ENCODE measurements around the gene NDST1. TPM values are rescaled to one million over a fixed set of nuclear protein-coding genes. Genes with fewer than 3 reads are reported as not detected.

NDST1 gene
- 100 to 1,000 TPM in 1 of 2 donors, 10 to 100 TPM in 1; 89.3 to 100 TPM for total RNA-seq
- 10 to 100 TPM; 52.2 to 82.3 (median 65.9) TPM for polyA plus RNA-seq (ENCODE audit: insufficient read length in 6 of 6)
- long read RNA-seq, donor 1, partial matches to known transcripts, result 26 of 31 reads
- long read RNA-seq, donor 1, other reads (novel, unspliced or antisense), result 0 of 31 reads
- long read RNA-seq, donor 2, partial matches to known transcripts, result 0 of 6 reads
- long read RNA-seq, donor 2, other reads (novel, unspliced or antisense), result 0 of 6 reads
- long read RNA-seq, donor 3, result 0 reads
- long read RNA-seq, donor 4, result 0 reads
- long read RNA-seq, donor 5, partial matches to known transcripts, result 0 of 2 reads
- long read RNA-seq, donor 5, other reads (novel, unspliced or antisense), result 0 of 2 reads
- long read RNA-seq, donor 6, partial matches to known transcripts, result 0 of 6 reads
- long read RNA-seq, donor 6, other reads (novel, unspliced or antisense), result 5 of 6 reads
- long read RNA-seq, donor 7, partial matches to known transcripts, result 0 of 1 reads
- long read RNA-seq, donor 7, other reads (novel, unspliced or antisense), result 0 of 1 reads
- long read RNA-seq, donor 8, partial matches to known transcripts, result 7 of 8 reads
- long read RNA-seq, donor 8, other reads (novel, unspliced or antisense), result 0 of 8 reads
- long read RNA-seq, donor 9, result 0 reads
- long read RNA-seq, donor 10, partial matches to known transcripts, result 0 of 5 reads
- long read RNA-seq, donor 10, other reads (novel, unspliced or antisense), result 5 of 5 reads
- long read RNA-seq, donor 11, partial matches to known transcripts, result 20 of 23 reads
- long read RNA-seq, donor 11, other reads (novel, unspliced or antisense), result 0 of 23 reads
- long read RNA-seq, donor 12, partial matches to known transcripts, result 60 of 62 reads
- long read RNA-seq, donor 12, other reads (novel, unspliced or antisense), result 0 of 62 reads

DNA sequence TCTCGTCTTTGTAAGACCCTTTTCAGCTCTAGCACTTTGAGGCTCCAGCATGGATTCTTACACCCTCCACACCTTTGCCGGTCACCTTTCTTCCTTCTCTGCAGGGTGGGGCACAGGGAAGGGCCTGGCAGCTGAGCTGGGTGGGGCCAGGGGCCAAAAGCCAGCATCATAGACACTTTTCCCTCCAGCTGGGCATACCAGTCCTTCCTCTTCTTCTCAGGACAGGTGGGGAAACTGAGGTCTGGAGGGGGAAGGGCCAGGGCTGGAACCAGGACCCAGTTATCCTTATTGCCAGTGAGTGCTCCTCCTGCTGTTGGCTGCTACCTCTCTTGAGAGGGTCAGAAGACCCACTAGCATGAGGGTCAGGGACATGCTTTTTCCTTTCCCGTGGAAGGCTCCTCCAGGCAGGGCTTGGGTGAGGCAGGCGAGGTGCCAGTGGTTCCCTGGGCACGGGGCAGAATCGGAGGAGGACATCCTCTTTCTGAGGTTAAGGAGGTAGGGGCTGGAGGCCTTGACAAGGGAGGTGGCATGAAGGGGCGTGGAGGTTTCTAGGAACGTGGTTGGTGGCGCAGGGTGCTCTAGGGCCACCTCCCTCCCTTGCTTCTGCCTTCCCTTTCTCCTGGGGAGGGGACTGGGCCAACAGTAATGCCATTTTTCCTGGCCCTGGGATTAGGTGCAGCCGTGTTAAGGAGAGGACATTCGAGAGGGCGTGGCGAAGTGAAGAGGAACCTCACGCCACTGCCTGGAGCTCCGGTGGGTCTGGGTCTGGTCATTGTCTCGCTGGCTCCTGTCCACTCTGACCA, at the start of gene NDST1:
Gene NDST1, plus strand, starts transcription at position 658 of the 803 bp plus-strand sequence. CDS start 13,124 bp downstream, outside the sequence.
- DNase-seq, result no peak
- H3K9me3 ChIP-seq, result no peaks in the 10 kb centered on the region
- intact Hi-C loops (cut with DNase I), result no loop called here
- H3K27ac ChIP-seq, result peak within 1 kb of the TSS; percentile 44 to 70
- peaks cover 52 to 100% of the 10 kb centered on the region in 2 donors for H3K4me1 ChIP-seq
- no peaks in the 10 kb centered on the region for H3K36me3 ChIP-seq
- ATAC-seq, result peak; percentile 5
- TF ChIP-seq, protein P1, sequence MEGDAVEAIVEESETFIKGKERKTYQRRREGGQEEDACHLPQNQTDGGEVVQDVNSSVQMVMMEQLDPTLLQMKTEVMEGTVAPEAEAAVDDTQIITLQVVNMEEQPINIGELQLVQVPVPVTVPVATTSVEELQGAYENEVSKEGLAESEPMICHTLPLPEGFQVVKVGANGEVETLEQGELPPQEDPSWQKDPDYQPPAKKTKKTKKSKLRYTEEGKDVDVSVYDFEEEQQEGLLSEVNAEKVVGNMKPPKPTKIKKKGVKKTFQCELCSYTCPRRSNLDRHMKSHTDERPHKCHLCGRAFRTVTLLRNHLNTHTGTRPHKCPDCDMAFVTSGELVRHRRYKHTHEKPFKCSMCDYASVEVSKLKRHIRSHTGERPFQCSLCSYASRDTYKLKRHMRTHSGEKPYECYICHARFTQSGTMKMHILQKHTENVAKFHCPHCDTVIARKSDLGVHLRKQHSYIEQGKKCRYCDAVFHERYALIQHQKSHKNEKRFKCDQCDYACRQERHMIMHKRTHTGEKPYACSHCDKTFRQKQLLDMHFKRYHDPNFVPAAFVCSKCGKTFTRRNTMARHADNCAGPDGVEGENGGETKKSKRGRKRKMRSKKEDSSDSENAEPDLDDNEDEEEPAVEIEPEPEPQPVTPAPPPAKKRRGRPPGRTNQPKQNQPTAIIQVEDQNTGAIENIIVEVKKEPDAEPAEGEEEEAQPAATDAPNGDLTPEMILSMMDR (IDR thresholded peaks at IDR 0.05), result no peak
- H3K27me3 ChIP-seq, result no peaks in the 10 kb centered on the region
- peak within 1 kb of the TSS in 1 of 2 donors; percentile 9 for H3K4me3 ChIP-seq

DNA sequence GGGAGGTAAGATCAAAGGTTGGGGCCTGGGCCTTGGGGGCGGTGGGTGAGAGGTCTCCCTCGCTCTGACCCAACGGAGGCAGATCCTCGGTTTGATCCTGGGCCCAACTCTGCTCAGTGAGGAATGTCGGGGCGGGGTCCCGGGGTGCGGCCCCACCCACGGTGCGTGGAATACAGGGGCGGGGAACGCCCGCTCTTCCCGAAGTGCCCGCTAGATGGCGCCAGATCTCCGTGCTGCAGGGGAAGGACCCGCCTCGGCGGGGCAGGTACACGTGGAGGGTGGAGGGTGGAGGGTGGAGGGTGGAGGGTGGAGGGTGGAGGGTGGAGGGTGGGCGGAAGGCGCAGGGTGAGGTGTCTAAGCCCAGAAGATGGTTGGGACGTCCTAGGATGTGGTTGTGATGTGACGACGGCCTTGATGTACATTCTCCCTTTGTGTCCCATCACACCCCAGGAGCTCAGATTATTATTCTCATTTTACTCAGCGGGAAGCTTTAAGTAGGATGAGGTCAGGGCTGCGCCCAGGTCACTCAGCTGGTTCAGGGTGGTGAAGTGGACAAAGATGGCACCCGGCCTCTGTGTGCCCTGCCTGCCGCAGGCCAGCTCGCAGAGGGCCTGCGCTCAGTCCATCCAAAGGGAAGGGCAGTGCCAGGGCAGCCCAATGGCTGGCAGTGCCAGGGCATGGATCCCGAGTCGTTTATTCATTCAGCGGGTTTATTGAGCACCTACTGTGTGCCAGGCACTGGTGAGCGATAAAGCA, 49.0 kb upstream of the NDST1 start:
- ATAC-seq (peak; percentile 98), DNase-seq (peak in 3 of 4 donors; percentile 76 to 95 (median 76))
- Histone ChIP-seq H3K9me3 (no peaks in the 10 kb centered on the region), H3K27ac (no peak overlapping the region), H3K36me3 (no peaks in the 10 kb centered on the region), H3K4me3 (no peak overlapping the region), H3K27me3 (no peaks in the 10 kb centered on the region), H3K4me1 (peaks cover 0 to 43% of the 10 kb centered on the region in 2 donors)
- TF ChIP-seq, protein P1 (IDR thresholded peaks at IDR 0.05), result peak; percentile 78 to 88
- intact Hi-C loops (cut with DNase I), result loop anchor here in 1 of 2 donors (5.0 kb wide), 2 partner anchors 83 to 198 kb away; no protein-coding TSS in a partner anchor

DNA sequence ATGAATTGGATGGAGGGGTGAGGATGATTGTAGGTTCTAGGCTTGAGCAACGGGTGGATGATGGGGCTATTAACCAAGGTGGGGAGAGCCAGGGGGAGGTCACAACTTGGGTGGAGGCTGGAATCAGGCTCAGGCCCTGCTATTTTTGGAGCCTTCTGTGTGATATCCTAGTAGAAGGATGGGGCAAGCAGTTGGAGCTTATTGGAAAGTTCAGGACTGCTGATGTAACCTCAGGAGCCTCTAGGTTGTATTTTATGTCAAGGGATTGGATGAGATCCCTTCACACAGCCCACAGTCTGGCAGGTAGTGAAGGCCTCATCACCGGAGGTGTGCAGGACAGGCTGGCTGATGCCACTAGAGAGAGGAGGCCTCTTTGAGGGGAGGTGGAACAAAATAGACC, 47.1 kb upstream of the NDST1 start:
- intact Hi-C loops (cut with DNase I), result loop anchor here in 1 of 2 donors (10.0 kb wide), 1 partner anchor 64 kb away; no protein-coding TSS in a partner anchor
- H3K4me1 ChIP-seq, result peaks cover 0 to 45% of the 10 kb centered on the region in 2 donors
- H3K9me3 ChIP-seq, result no peaks in the 10 kb centered on the region
- ATAC-seq, result no peak
- H3K27me3 ChIP-seq, result no peaks in the 10 kb centered on the region
- TF ChIP-seq, protein P1 (IDR thresholded peaks at IDR 0.05), result no peak
- H3K36me3 ChIP-seq, result no peaks in the 10 kb centered on the region
- DNase-seq, result no peak
- no peak overlapping the region for H3K4me3 ChIP-seq
- peak overlapping the region in 1 of 2 donors; percentile 4 for H3K27ac ChIP-seq

DNA sequence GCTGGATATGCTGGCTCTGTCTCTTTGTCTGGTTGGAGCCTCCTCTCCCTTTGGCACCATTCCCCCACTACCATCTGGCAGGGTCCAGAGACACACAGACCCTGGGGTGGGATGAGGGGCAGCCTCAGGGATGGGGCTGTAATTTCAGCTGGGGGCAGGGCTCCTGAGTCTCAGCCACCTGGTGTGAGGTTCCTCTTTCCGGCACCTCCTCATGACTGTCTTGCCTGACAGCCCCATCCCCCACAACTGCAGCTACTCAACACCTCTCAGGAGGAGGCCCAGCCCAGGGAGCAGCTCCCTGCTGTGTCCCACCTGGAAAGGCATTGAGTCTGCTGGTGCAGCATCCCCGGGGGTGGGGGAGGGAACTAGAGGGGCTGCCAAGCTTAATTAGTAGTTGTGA, 46.7 kb upstream of the NDST1 start:
- H3K36me3 ChIP-seq, result no peaks in the 10 kb centered on the region

More for the DNA sequence above, 46.7 kb upstream of the NDST1 start:
- H3K4me1 ChIP-seq, result peaks cover 0 to 49% of the 10 kb centered on the region in 2 donors
- H3K27me3 ChIP-seq, result no peaks in the 10 kb centered on the region
- DNase-seq, result peak in 1 of 4 donors; percentile 47
- ATAC-seq, result no peak
- no peaks in the 10 kb centered on the region for H3K9me3 ChIP-seq
- intact Hi-C loops (cut with DNase I), result loop anchor here in 1 of 2 donors (10.0 kb wide), 1 partner anchor 64 kb away; no protein-coding TSS in a partner anchor
- H3K4me3 ChIP-seq, result no peak overlapping the region
- H3K27ac ChIP-seq, result peak overlapping the region in 1 of 2 donors; percentile 4
- TF ChIP-seq, protein P1 (IDR thresholded peaks at IDR 0.05), result no peak
